ENCODE data around the gene ROR1.

The ROR1 gene

GRCh38 chr1:64114012-64114525, 340.3 kb downstream of the ROR1 start:
- no peak for DNase-seq

- no peak for DNase-seq
These were observed 342.7 kb downstream of the ROR1 start for GRCh38 chr1:64116537-64116936.

GRCh38 chr1:64117492-64117891, 343.7 kb downstream of the ROR1 start:
- DNase-seq: no peak

GRCh38 chr1:64121766-64122385, 348.1 kb downstream of the ROR1 start:
- DNase-seq: no peak

DNA sequence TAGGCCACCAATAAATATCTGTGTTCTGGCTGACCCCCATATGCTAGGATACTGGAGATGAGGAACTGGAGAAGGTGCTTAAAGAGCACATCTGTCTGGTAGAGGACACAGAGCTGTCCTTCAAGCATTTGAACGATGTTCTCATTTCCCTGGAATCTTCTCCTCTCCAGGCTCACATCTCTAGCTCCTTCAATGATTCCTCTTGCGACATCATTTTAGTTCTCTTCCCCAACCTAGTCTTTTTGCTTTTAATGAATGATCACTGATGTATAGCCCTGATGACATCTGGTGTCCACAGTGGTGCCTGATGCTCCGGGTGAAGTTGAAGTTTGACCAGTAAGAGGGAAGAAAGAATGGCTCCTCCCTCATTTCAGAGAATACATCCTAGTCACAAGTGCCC, 348.8 kb downstream of the ROR1 start:
- DNase-seq: no peak

GRCh38 chr1:64124704-64125440, 351.1 kb downstream of the ROR1 start:
- no peak for DNase-seq

- DNase-seq: no peak
These were observed 352.8 kb downstream of the ROR1 start for GRCh38 chr1:64126581-64126980.

GRCh38 chr1:64127297-64127696, 353.5 kb downstream of the ROR1 start:
- no peak for DNase-seq

- no peak for DNase-seq
These were observed 355.9 kb downstream of the ROR1 start for GRCh38 chr1:64129701-64130100.

- DNase-seq: no peak
These were observed 357.3 kb downstream of the ROR1 start for GRCh38 chr1:64131155-64131554.

- DNase-seq: no peak
These were observed 359.2 kb downstream of the ROR1 start for GRCh38 chr1:64133036-64133435.

GRCh38 chr1:64135462-64136223, 361.8 kb downstream of the ROR1 start:
- no peak for DNase-seq

GRCh38 chr1:64136296-64136695, 362.5 kb downstream of the ROR1 start:
- no peak for DNase-seq

DNA sequence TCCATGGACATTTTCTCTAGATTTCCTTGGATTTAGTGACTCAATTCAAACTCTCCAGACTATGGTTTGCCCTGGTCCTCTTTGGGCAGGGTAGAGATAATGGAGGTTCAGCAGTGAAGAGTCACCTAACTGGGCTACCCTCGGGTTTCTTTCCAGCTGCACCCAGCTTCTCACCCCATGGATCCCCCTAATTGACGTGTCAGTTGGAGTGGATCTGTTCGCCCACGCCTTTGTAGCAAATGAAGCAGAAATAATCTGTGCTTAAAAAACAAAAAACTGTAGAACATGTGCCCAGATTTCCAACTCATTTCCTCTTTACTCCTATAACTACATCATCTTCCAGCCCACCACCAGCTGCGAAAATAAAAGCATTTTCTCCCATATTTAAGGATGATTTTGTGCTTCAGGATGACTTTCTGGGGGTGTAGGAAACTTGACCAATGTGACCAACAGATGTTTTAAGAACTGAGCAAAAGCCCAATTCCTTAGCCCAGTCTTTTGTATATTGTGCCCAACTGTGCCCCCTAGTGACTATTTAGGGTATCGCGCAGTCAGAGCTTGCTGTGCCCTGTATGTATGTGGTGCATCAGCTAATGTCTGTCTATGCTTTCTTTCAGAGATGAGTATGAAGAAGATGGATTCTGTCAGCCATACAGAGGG, 363.1 kb downstream of the ROR1 start:
- DNase-seq: no peak

DNA sequence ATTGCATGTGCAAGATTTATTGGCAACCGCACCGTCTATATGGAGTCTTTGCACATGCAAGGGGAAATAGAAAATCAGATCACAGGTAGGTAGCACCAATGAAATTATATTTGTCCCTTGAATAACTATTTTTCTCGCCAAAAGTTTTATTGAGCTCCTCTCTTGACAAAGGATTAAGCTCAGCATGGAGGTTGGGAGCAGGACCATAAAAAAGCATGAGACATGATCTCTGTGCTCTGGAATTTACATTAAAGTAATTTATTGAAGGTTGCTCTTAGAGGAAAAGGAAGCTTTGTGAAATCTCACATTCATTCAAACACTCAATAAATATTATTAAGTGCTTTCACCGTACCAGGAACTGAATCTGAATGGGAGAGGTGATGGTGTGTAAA, 363.6 kb downstream of the ROR1 start:
- DNase-seq: no peak

DNA sequence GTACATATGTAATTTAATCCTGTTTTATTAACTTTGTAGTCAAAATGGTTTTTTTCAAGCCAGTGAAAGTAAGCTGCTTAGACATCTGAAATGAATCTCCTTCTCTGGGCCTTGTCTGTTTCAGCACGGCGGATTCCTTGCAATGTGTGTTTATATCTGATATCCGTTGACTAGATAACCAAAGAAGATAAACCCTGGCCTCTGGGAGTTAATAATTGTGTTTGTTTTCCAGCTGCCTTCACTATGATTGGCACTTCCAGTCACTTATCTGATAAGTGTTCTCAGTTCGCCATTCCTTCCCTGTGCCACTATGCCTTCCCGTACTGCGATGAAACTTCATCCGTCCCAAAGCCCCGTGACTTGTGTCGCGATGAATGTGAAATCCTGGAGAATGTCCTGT, 366.1 kb downstream of the ROR1 start:
- DNase-seq: no peak

GRCh38 chr1:64140596-64140995, 366.8 kb downstream of the ROR1 start:
- no peak for DNase-seq

DNA sequence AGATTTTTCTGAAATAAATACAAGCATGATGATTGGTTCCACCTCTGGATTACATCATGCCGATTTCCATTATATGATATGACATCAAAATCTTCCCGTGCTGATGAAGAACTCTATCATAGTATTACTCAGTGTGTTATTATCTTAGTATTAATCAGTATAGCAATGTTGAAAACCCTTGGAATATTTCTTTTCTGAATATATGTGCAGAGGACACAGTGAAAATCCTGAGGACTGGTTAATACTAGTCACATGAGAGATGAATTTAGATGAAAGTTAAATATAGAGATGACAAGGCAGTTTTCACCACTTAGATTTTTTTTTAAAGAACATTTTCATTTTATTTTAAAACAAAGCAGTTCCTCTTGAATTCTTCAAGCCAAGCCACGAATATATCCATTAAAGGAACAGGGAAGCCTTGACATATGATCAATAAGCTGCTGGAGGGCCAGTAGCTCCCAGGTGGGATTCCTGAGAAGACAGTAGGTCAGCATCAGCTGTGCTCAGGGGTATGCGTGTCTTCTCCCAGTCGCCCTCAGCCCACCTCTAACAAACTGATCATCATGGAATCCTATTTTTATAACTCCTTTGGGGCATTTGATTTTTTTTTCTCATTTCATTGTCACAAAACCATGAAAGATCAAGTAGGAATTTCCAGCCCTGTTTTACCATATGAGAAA, 373.4 kb downstream of the ROR1 start:
- no peak for DNase-seq

DNA sequence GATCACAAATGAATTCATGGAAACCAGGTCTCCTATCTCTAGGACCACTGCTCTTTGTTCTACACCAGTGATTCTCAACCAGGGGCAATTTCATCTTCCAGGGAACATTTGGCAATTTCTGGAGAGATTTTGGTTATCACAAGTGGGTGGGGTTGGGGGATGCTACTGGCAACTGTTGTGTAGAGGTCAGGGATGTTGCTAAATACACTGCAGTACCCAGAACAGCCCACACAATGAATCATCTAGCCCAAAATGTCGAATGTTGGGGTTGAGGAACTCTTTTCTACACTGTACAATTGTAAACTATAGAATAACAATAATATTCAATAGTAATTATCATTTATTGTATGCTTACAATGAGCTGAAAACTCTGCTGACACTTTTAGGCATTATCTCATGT, 373.9 kb downstream of the ROR1 start:
- no peak for DNase-seq

- DNase-seq: no peak
These were observed 376.4 kb downstream of the ROR1 start for GRCh38 chr1:64150266-64150665.

- no peak for DNase-seq
These were observed 377.0 kb downstream of the ROR1 start for GRCh38 chr1:64150729-64151230.

DNA sequence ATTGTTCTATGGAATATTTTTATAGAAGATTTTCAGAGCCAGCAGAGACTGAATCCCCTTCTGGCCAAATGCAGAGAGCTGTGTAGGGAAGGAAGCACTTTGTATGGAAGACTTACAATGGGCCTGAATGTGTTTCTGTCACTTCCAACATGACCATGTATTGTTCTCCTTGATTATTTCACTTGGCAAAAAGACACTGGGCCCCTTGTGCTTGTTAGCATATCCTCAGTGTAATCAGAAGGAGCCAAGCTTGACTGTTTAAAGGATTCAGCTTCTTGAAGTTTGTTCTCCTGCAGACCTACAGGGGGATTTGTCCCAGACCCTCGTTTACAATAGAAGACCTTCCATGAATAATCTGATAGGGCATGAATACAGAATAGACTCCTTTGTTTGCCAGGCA, 381.5 kb downstream of the ROR1 start:
- DNase-seq: no peak
